Measurements from ENCODE around the gene GPR151.

Gene GPR151

GRCh38 chr5:146521403-146522106, 5.6 kb upstream of the GPR151 start:
- TF ChIP-seq REST (IDR thresholded peaks at IDR 0.05; ENCODE audit: insufficient replicate concordance, low read depth) (no peak), CTCF (IDR thresholded peaks at IDR 0.05; ENCODE audit: insufficient read depth, low read length) (no peak), POLR2AphosphoS5 (IDR thresholded peaks at IDR 0.05; ENCODE audit: low read depth) (no peak), SPI1 (IDR thresholded peaks at IDR 0.05; ENCODE audit: borderline replicate concordance, low read depth) (no peak), GABPA (IDR thresholded peaks at IDR 0.05; ENCODE audit: low read depth) (no peak)
- no peak for DNase-seq (ENCODE audit: low read depth in 1 of 2, low spot score in 1 of 2)

GRCh38 chr5:146520731-146521130, 4.7 kb upstream of the GPR151 start:
- H3K27ac ChIP-seq (replicated peaks), result no peak overlapping the region
- no peak for TF ChIP-seq CTCF (IDR thresholded peaks at IDR 0.05; ENCODE audit: insufficient read depth, low read length)
- no peak for TF ChIP-seq SPI1 (IDR thresholded peaks at IDR 0.05; ENCODE audit: borderline replicate concordance, low read depth)
- no peak for TF ChIP-seq POLR2AphosphoS5 (IDR thresholded peaks at IDR 0.05; ENCODE audit: low read depth)
- TF ChIP-seq GABPA (IDR thresholded peaks at IDR 0.05; ENCODE audit: low read depth), result no peak
- no peak for TF ChIP-seq REST (IDR thresholded peaks at IDR 0.05; ENCODE audit: insufficient replicate concordance, low read depth)
- DNase-seq (ENCODE audit: low read depth in 1 of 2, low spot score in 1 of 2), result no peak
- H3K27me3 ChIP-seq (ENCODE audit: insufficient read depth, poor library complexity, severe bottlenecking), result no peaks in the 10 kb centered on the region
- H3K4me3 ChIP-seq (replicated peaks; ENCODE audit: insufficient read depth, low read length), result no peak overlapping the region

More at GRCh38 chr5:146521403-146522106, 5.6 kb upstream of the GPR151 start:
- H3K27me3 ChIP-seq (ENCODE audit: insufficient read depth, poor library complexity, severe bottlenecking), result no peaks in the 10 kb centered on the region
- no peak overlapping the region for H3K4me3 ChIP-seq (replicated peaks; ENCODE audit: insufficient read depth, low read length)
- H3K27ac ChIP-seq (replicated peaks), result no peak overlapping the region

- no peak overlapping the region for H3K27ac ChIP-seq (replicated peaks)
- H3K27me3 ChIP-seq (ENCODE audit: insufficient read depth, poor library complexity, severe bottlenecking), result no peaks in the 10 kb centered on the region
- TF ChIP-seq CTCF (IDR thresholded peaks at IDR 0.05; ENCODE audit: insufficient read depth, low read length) (no peak), REST (IDR thresholded peaks at IDR 0.05; ENCODE audit: insufficient replicate concordance, low read depth) (no peak), GABPA (IDR thresholded peaks at IDR 0.05; ENCODE audit: low read depth) (no peak), POLR2AphosphoS5 (IDR thresholded peaks at IDR 0.05; ENCODE audit: low read depth) (no peak), SPI1 (IDR thresholded peaks at IDR 0.05; ENCODE audit: borderline replicate concordance, low read depth) (no peak)
- H3K4me3 ChIP-seq (replicated peaks; ENCODE audit: insufficient read depth, low read length), result no peak overlapping the region
- no peak for DNase-seq (ENCODE audit: low read depth in 1 of 2, low spot score in 1 of 2)
Measured at GRCh38 chr5:146519554-146519953, 3.6 kb upstream of the GPR151 start.
